Measurements from ENCODE around the gene KIF26B.

DNA sequence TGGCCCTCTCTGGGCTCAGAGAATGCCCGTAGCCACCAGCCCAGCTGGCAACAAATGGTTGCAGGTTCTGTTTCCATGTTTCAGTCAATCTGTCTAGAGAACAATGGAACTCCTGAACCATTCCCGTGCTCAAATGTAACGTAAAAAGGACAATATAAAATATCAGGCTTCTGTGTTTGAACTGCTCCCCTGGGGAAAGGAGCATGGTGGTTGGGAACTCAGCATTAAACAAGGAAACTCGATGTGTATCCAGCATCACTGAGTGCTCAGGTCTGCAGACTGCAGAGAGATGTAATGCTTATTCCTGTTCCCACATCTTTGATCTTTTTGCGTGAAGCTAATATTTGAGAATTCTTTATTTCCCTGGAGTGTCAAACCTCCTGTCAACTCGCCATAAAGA is 326.5 kb downstream of the KIF26B start:
- TF ChIP-seq, protein P1, sequence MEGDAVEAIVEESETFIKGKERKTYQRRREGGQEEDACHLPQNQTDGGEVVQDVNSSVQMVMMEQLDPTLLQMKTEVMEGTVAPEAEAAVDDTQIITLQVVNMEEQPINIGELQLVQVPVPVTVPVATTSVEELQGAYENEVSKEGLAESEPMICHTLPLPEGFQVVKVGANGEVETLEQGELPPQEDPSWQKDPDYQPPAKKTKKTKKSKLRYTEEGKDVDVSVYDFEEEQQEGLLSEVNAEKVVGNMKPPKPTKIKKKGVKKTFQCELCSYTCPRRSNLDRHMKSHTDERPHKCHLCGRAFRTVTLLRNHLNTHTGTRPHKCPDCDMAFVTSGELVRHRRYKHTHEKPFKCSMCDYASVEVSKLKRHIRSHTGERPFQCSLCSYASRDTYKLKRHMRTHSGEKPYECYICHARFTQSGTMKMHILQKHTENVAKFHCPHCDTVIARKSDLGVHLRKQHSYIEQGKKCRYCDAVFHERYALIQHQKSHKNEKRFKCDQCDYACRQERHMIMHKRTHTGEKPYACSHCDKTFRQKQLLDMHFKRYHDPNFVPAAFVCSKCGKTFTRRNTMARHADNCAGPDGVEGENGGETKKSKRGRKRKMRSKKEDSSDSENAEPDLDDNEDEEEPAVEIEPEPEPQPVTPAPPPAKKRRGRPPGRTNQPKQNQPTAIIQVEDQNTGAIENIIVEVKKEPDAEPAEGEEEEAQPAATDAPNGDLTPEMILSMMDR (IDR thresholded peaks at IDR 0.05), result no peak
- TF ChIP-seq NFYB (CRISPR knock-in tag; conservative IDR thresholded peaks at IDR 0.05; ENCODE audit: low read depth) (no peak), FOXP1 (CRISPR knock-in tag; IDR thresholded peaks at IDR 0.05; ENCODE audit: borderline replicate concordance) (no peak)
